Vagina (tissue), 2 donors: ENCODE results near the gene PLPPR4.

Experiments
- CTCF ChIP-seq, 3 experiments: fragments of 450-650 bp in 2 of 3; fragments of 200-600 bp in 1 of 3; sonication (generic) in 1 of 3; IDR thresholded peaks; one replicate each; pipeline ENCODE4 v1.5.1; 2017 to 2019; ENCODE audit warnings: antibody characterized with exemption in 3 of 3, mild to moderate bottlenecking in 2 of 3, moderate library complexity in 2 of 3
- POLR2A ChIP-seq, 2 donors: fragments of 450-650 bp; IDR thresholded peaks; one replicate each; pipeline ENCODE4 v1.6.1; 2017; ENCODE audit warnings: antibody characterized with exemption in 2 of 2, mild to moderate bottlenecking in 2 of 2, moderate library complexity in 2 of 2

- TF ChIP-seq CTCF (IDR thresholded peaks at IDR 0.05) (no peak), POLR2A (IDR thresholded peaks at IDR 0.05) (no peak)
These were observed 41.3 kb downstream of the PLPPR4 start for GRCh38 chr1:99305626-99306025.
